Transverse colon (tissue), 4 donors: ENCODE results near the gene MEIS2. TPM values are rescaled to one million over a fixed set of nuclear protein-coding genes. Genes with fewer than 3 reads are reported as not detected.

Experiments
- DNase-seq: peaks from one replicate; pipeline ENCODE4 v3.0.0-alpha.2; 2019
- H3K27ac ChIP-seq, 4 donors: fragments of 200-600 bp; sonication (generic); 2 replicates each; pipeline ENCODE4 v1.5.1; 2016 to 2018; ENCODE audit warnings: inconsistent platforms in 4 of 4
- H3K27me3 ChIP-seq: fragments of 200-600 bp; sonication (generic); 2 replicates; pipeline ENCODE4 v1.5.1; 2017; ENCODE audit warnings: inconsistent platforms
- H3K36me3 ChIP-seq, 4 donors: fragments of 200-600 bp; sonication (generic); 2 replicates each; pipeline ENCODE4 v1.5.1; 2017 to 2019; ENCODE audit warnings: inconsistent platforms in 4 of 4
- H3K4me1 ChIP-seq, 4 donors: fragments of 200-600 bp; sonication (generic); 2 replicates each; pipeline ENCODE4 v1.5.1; 2017 to 2020; ENCODE audit warnings: inconsistent platforms in 4 of 4
- H3K4me3 ChIP-seq, 4 donors: fragments of 200-600 bp; sonication (generic); 1 replicate in 1 of 4; 2 replicates in 3 of 4; pipeline versions ENCODE4 v1.5.1 to v1.6.1; 2017 to 2019; ENCODE audit warnings: inconsistent platforms in 4 of 4
- H3K9me3 ChIP-seq, 2 donors: fragments of 200-600 bp; sonication (generic); 2 replicates each; pipeline ENCODE4 v1.5.1; 2017 to 2019; ENCODE audit warnings: inconsistent platforms in 2 of 2
- CTCF ChIP-seq, 5 experiments: fragments of 200-600 bp in 3 of 5; fragments of 450-650 bp in 2 of 5; sonication (generic) in 3 of 5; IDR thresholded peaks; 1 replicate in 2 of 5; 2 replicates in 3 of 5; pipeline ENCODE4 v1.5.1; 2016 to 2017; ENCODE audit warnings: antibody characterized with exemption in 5 of 5, inconsistent platforms in 3 of 5, mild to moderate bottlenecking in 2 of 5, moderate library complexity in 1 of 5
- EP300 ChIP-seq: sonication (generic); formaldehyde crosslinking; IDR thresholded peaks from one replicate; pipeline ENCODE4 v1.6.1; 2017; ENCODE audit warnings: antibody characterized with exemption, low read depth
- POLR2A ChIP-seq: fragments of 450-650 bp; IDR thresholded peaks from one replicate; pipeline ENCODE4 v1.6.1; 2016; ENCODE audit warnings: antibody characterized with exemption, mild to moderate bottlenecking, moderate library complexity
- POLR2AphosphoS5 ChIP-seq, 3 donors: sonication (generic); formaldehyde crosslinking; IDR thresholded peaks; one replicate each; pipeline ENCODE4 v1.6.1; 2016; ENCODE audit warnings: antibody characterized with exemption in 3 of 3
- WGBS, 2 donors: methylation state at CpG; one replicate each; pipeline ENCODE4 v1.1.5; 2018; ENCODE audit warnings: low coverage in 1 of 2; 5-methylcytosine and 5-hydroxymethylcytosine counted together
- in situ Hi-C, 4 donors: fragments of 200-750 bp; cut with MboI; loops; one replicate each; pipeline versions ENCODE4 v1.15.0 to v1.15.1; 2017; ENCODE audit warnings: low sequenced_read_pairs in 3 of 4, low pct_ligation_motif_present in 1 of 4, low pct_unique_long_range_greater_than_20kb in 1 of 4
- intact Hi-C: fragments of 100-400 bp; cut with DNase I; formaldehyde crosslinking; loops from one replicate; pipeline ENCODE4 v1.15.1; 2023; ENCODE audit warnings: low total_unique reads
- total RNA-seq, 4 donors: library from RNA; depleted of rRNA; stranded (reverse); fragments of >200 nt; gene quantifications; one replicate each; pipeline ENCODE4 v1.1.0, GENCODE V29; 2016

The MEIS2 gene
- total RNA-seq, 4 donors from 2014 or later = 16.5 to 43.4 (median 32.7) TPM

DNA sequence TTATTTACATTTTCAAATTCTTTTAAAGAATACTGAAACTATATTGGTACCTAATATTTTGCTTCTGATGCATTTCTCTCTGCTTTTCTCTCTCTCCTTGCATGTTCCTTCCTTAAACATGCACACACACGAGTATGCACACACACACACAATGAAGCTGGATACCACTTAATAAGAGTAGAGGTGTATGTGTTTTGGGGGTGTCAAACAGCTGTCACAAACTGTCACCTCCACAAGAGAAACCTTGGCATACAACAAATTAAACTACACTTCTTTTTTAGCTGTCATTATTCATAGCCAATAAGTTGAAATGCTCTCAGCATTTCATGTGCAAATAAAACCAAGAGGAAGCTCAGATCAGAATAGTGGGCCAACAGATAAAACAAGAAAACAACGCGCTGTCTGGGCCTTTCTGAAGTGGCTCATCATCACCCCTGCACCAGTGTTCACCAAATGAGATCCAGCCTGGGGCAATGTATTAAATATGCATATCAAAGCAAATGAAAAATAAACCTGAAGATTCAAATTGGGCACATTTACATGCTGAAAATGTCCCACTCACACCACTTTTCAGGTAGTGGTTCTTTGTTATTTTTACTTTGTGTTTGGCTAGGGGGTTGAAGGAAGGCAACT is 9.7 kb downstream of the MEIS2 start:
- peak overlapping the region in 3 of 4 donors; percentile 10 to 94 (median 27) for H3K27ac ChIP-seq
- H3K4me1 ChIP-seq = peaks cover 0 to 11% (median 2%) of the 10 kb centered on the region in 4 donors
- 59 to 68% methylated on average over 3 of the region's 3 CpGs for whole genome bisulfite sequencing, 2 donors
- in situ Hi-C loops (no loop called here), intact Hi-C loops (no loop called here)
- H3K4me3 ChIP-seq = peak overlapping the region in 1 of 4 donors; percentile 3
- no peak for DNase-seq
- H3K36me3 ChIP-seq = no peaks in the 10 kb centered on the region
- no peaks in the 10 kb centered on the region for H3K9me3 ChIP-seq
- H3K27me3 ChIP-seq = peaks cover 32% of the 10 kb centered on the region
- TF ChIP-seq POLR2AphosphoS5 (IDR thresholded peaks at IDR 0.05) (no peak), CTCF (IDR thresholded peaks at IDR 0.05) (no peak), EP300 (no peak), POLR2A (no peak)

GRCh38 chr15:37088436-37088835 is 11.9 kb downstream of the MEIS2 start:
- in situ Hi-C loops (no loop called here), intact Hi-C loops (no loop called here)
- 59 to 60% methylated on average over 2 of the region's 2 CpGs for WGBS, 2 donors
- DNase-seq = no peak
- H3K4me1 ChIP-seq = peaks cover 0 to 14% (median 2%) of the 10 kb centered on the region in 4 donors
- TF ChIP-seq CTCF (IDR thresholded peaks at IDR 0.05) (no peak), EP300 (no peak), POLR2A (no peak), POLR2AphosphoS5 (IDR thresholded peaks at IDR 0.05) (no peak)
- H3K36me3 ChIP-seq = no peaks in the 10 kb centered on the region
- no peaks in the 10 kb centered on the region for H3K9me3 ChIP-seq
- peaks cover 16% of the 10 kb centered on the region for H3K27me3 ChIP-seq
- H3K27ac ChIP-seq = peak overlapping the region in 2 of 4 donors; percentile 16 to 36
- no peak overlapping the region for H3K4me3 ChIP-seq

GRCh38 chr15:37087131-37087588 is 13.2 kb downstream of the MEIS2 start:
- DNase-seq = no peak
- intact Hi-C loops (no loop called here), in situ Hi-C loops (no loop called here)
- Histone ChIP-seq H3K4me3 (no peak overlapping the region), H3K27me3 (peaks cover 9% of the 10 kb centered on the region), H3K9me3 (no peaks in the 10 kb centered on the region), H3K4me1 (peaks cover 0 to 22% (median 2%) of the 10 kb centered on the region in 4 donors), H3K27ac (peak overlapping the region; percentile 5 to 56 (median 47)), H3K36me3 (no peaks in the 10 kb centered on the region)
- 66 to 74% methylated on average over 4 of the region's 4 CpGs for whole genome bisulfite sequencing, 2 donors
- TF ChIP-seq CTCF (IDR thresholded peaks at IDR 0.05) (no peak), EP300 (no peak), POLR2AphosphoS5 (IDR thresholded peaks at IDR 0.05) (no peak), POLR2A (no peak)

- H3K4me1 ChIP-seq = peaks cover 0 to 25% (median 2%) of the 10 kb centered on the region in 4 donors
- TF ChIP-seq EP300 (no peak), CTCF (IDR thresholded peaks at IDR 0.05) (no peak), POLR2AphosphoS5 (IDR thresholded peaks at IDR 0.05) (no peak), POLR2A (no peak)
- no peaks in the 10 kb centered on the region for H3K9me3 ChIP-seq
- no peak for DNase-seq
- intact Hi-C loops (no loop called here), in situ Hi-C loops (no loop called here)
- WGBS, 2 donors = 38 to 59% methylated on average over 1 of the region's 1 CpG
- no peaks in the 10 kb centered on the region for H3K36me3 ChIP-seq
- H3K27me3 ChIP-seq = peaks cover 2% of the 10 kb centered on the region
- H3K27ac ChIP-seq = peak overlapping the region in 3 of 4 donors; percentile 45 to 56 (median 49)
- H3K4me3 ChIP-seq = no peak overlapping the region
Measured at GRCh38 chr15:37086521-37086920, 13.8 kb downstream of the MEIS2 start.
